ENCODE measurements around the gene STX1B.

The STX1B gene

GRCh38 chr16:30974348-30974747 is 36.1 kb downstream of the STX1B start:
- no peak for DNase-seq

GRCh38 chr16:30972872-30973271 is 37.6 kb downstream of the STX1B start:
- DNase-seq = no peak

GRCh38 chr16:30971298-30971697 is 39.1 kb downstream of the STX1B start:
- DNase-seq = no peak

- DNase-seq = no peak
These were observed 41.1 kb downstream of the STX1B start for GRCh38 chr16:30969246-30969842.

GRCh38 chr16:30967795-30968194 is 42.6 kb downstream of the STX1B start:
- no peak for DNase-seq

GRCh38 chr16:30966033-30966619 is 44.3 kb downstream of the STX1B start:
- DNase-seq = no peak

GRCh38 chr16:30965436-30965835 is 45.0 kb downstream of the STX1B start:
- no peak for DNase-seq

GRCh38 chr16:30964574-30965226 is 45.7 kb downstream of the STX1B start:
- no peak for DNase-seq

GRCh38 chr16:30963925-30964511 is 46.4 kb downstream of the STX1B start:
- no peak for DNase-seq

- DNase-seq = no peak
These were observed 49.1 kb downstream of the STX1B start for GRCh38 chr16:30961384-30961783.

- no peak for DNase-seq
These were observed 52.0 kb downstream of the STX1B start for GRCh38 chr16:30958175-30959079.

- DNase-seq = peak; percentile 96
These were observed 52.8 kb downstream of the STX1B start, which contains the start of gene SETD1A for GRCh38 chr16:30957456-30958174. Gene SETD1A (plus strand): TSS chr16:30957754. CDS start chr16:30958732, 978 bp downstream.

GRCh38 chr16:30956601-30957455 is 53.6 kb downstream of the STX1B start:
- peak; percentile 92 for DNase-seq

GRCh38 chr16:30954993-30955392 is 55.4 kb downstream of the STX1B start:
- no peak for DNase-seq

GRCh38 chr16:30953511-30954124 is 56.8 kb downstream of the STX1B start:
- peak; percentile 69 for DNase-seq

GRCh38 chr16:30953111-30953510 is 57.3 kb downstream of the STX1B start:
- no peak for DNase-seq

GRCh38 chr16:30951750-30952149 is 58.7 kb downstream of the STX1B start:
- no peak for DNase-seq

GRCh38 chr16:30951193-30951592 is 59.2 kb downstream of the STX1B start:
- DNase-seq = no peak

- DNase-seq = no peak
These were observed 59.8 kb downstream of the STX1B start for GRCh38 chr16:30950516-30951065.
